Osteoblast (primary cell): Measurements from ENCODE around the gene NT5DC1. TPM values are rescaled to one million over a fixed set of nuclear protein-coding genes. Genes with fewer than 3 reads are reported as not detected.

ENCODE experiments used
- DNase-seq: peaks from one replicate; pipeline ENCODE4 v3.0.0; 2011; ENCODE audit warnings: low spot score, mixed read lengths; ENCODE audit not compliant: insufficient read length; ENCODE audit errors: missing footprints
- H2AFZ ChIP-seq: 2 replicates; pipeline ENCODE4 v1.6.0; 2011; ENCODE audit warnings: mild to moderate bottlenecking, low read length
- H3K27ac ChIP-seq: 2 replicates; pipeline ENCODE4 v1.5.1; 2011; ENCODE audit warnings: mild to moderate bottlenecking, low read depth, low read length, moderate library complexity
- H3K27me3 ChIP-seq: 2 replicates; pipeline ENCODE4 v1.6.0; 2012; ENCODE audit warnings: mild to moderate bottlenecking, control low read depth, inconsistent platforms, low read length, moderate library complexity; ENCODE audit not compliant: insufficient read depth
- H3K36me3 ChIP-seq: 2 replicates; pipeline ENCODE4 v1.5.1; 2011; ENCODE audit warnings: mild to moderate bottlenecking, low read length, control low read depth, moderate library complexity; ENCODE audit not compliant: insufficient read depth
- H3K4me1 ChIP-seq: 2 replicates; pipeline ENCODE4 v1.5.1; 2011; ENCODE audit warnings: mild to moderate bottlenecking, low read length, control low read depth, moderate library complexity; ENCODE audit not compliant: insufficient read depth
- H3K4me2 ChIP-seq: 2 replicates; pipeline ENCODE4 v1.6.0; 2011; ENCODE audit warnings: mild to moderate bottlenecking, low read length; ENCODE audit not compliant: insufficient read depth
- H3K4me3 ChIP-seq: fragments of 200-600 bp; sonication (generic); 3 replicates; pipeline ENCODE4 v1.5.1; 2012; ENCODE audit warnings: mild to moderate bottlenecking, low read length, inconsistent platforms; ENCODE audit not compliant: insufficient read depth
- H3K79me2 ChIP-seq: 2 replicates; pipeline ENCODE4 v1.6.0; 2012; ENCODE audit warnings: mild to moderate bottlenecking, low read length, control low read depth, inconsistent platforms; ENCODE audit not compliant: insufficient read depth
- H3K9me3 ChIP-seq: 2 replicates; pipeline ENCODE4 v1.5.1; 2011; ENCODE audit warnings: low read depth, low read length, control low read depth
- H4K20me1 ChIP-seq: 2 replicates; pipeline ENCODE4 v1.6.0; 2012; ENCODE audit warnings: mild to moderate bottlenecking, low read length, control low read depth; ENCODE audit not compliant: insufficient read depth
- CTCF ChIP-seq: IDR thresholded peaks from 2 replicates; pipeline ENCODE4 v1.5.1; 2011; ENCODE audit warnings: mild to moderate bottlenecking, low read depth, low read length, moderate library complexity; ENCODE audit errors: extremely low read depth
- total RNA-seq: library from RNA; depleted of rRNA; stranded (reverse); fragments of >200 nt; gene quantifications from 2 replicates; pipeline ENCODE4 v1.2.3, GENCODE V29; 2012

Gene NT5DC1
- total RNA-seq, 1 donor, result 7.2 TPM

GRCh38 chr6:116266803-116267202, 166.2 kb downstream of the NT5DC1 start:
- Histone ChIP-seq H2AFZ (no peak overlapping the region), H3K4me3 (no peak overlapping the region), H3K79me2 (no peaks in the 10 kb centered on the region), H3K4me2 (no peak overlapping the region), H4K20me1 (no peaks in the 10 kb centered on the region), H3K27me3 (no peaks in the 10 kb centered on the region), H3K36me3 (no peaks in the 10 kb centered on the region), H3K27ac (peak overlapping the region; percentile 74), H3K4me1 (peaks cover 29% of the 10 kb centered on the region), H3K9me3 (no peaks in the 10 kb centered on the region)
- no peak for DNase-seq
- no peak for TF ChIP-seq CTCF

- Histone ChIP-seq H3K9me3 (no peaks in the 10 kb centered on the region), H3K79me2 (no peaks in the 10 kb centered on the region), H3K36me3 (no peaks in the 10 kb centered on the region), H3K27me3 (no peaks in the 10 kb centered on the region), H4K20me1 (no peaks in the 10 kb centered on the region), H2AFZ (no peak overlapping the region), H3K4me3 (no peak overlapping the region), H3K4me1 (peaks cover 29% of the 10 kb centered on the region), H3K27ac (peak overlapping the region; percentile 74), H3K4me2 (no peak overlapping the region)
- no peak for DNase-seq
- TF ChIP-seq CTCF, result no peak
Measured at GRCh38 chr6:116267836-116268588, 167.4 kb downstream of the NT5DC1 start.

GRCh38 chr6:116268589-116269293, 168.1 kb downstream of the NT5DC1 start:
- peak overlapping the region; percentile 6 for H3K27ac ChIP-seq
- no peak overlapping the region for H3K4me2 ChIP-seq
- peak; percentile 91 for TF ChIP-seq CTCF
- H3K4me1 ChIP-seq, result peaks cover 29% of the 10 kb centered on the region
- H2AFZ ChIP-seq, result no peak overlapping the region
- H3K36me3 ChIP-seq, result no peaks in the 10 kb centered on the region
- H4K20me1 ChIP-seq, result no peaks in the 10 kb centered on the region
- no peaks in the 10 kb centered on the region for H3K9me3 ChIP-seq
- no peak overlapping the region for H3K4me3 ChIP-seq
- H3K27me3 ChIP-seq, result no peaks in the 10 kb centered on the region
- H3K79me2 ChIP-seq, result no peaks in the 10 kb centered on the region
- DNase-seq, result no peak

GRCh38 chr6:116271149-116271708, 170.6 kb downstream of the NT5DC1 start:
- H3K4me1 ChIP-seq, result peaks cover 27% of the 10 kb centered on the region
- no peak overlapping the region for H3K27ac ChIP-seq
- no peak overlapping the region for H2AFZ ChIP-seq
- peaks cover 6% of the 10 kb centered on the region for H4K20me1 ChIP-seq
- H3K79me2 ChIP-seq, result peaks cover 19% of the 10 kb centered on the region
- no peaks in the 10 kb centered on the region for H3K27me3 ChIP-seq
- H3K9me3 ChIP-seq, result no peaks in the 10 kb centered on the region
- no peak for DNase-seq
- no peak overlapping the region for H3K4me2 ChIP-seq
- TF ChIP-seq CTCF, result no peak
- peaks cover 4% of the 10 kb centered on the region for H3K36me3 ChIP-seq
- H3K4me3 ChIP-seq, result no peak overlapping the region
